Erythroblast (primary cell): ENCODE data around the gene DDOST.

Experiments
- GATA1 ChIP-seq: IDR thresholded peaks from 2 replicates; pipeline ENCODE4 v1.6.1; 2011; ENCODE audit warnings: low read depth, mild to moderate bottlenecking, control low read depth, low read length, moderate library complexity
- POLR2A ChIP-seq: IDR thresholded peaks from 2 replicates; pipeline ENCODE4 v1.6.1; 2011; ENCODE audit warnings: mild to moderate bottlenecking, low read length

DNA sequence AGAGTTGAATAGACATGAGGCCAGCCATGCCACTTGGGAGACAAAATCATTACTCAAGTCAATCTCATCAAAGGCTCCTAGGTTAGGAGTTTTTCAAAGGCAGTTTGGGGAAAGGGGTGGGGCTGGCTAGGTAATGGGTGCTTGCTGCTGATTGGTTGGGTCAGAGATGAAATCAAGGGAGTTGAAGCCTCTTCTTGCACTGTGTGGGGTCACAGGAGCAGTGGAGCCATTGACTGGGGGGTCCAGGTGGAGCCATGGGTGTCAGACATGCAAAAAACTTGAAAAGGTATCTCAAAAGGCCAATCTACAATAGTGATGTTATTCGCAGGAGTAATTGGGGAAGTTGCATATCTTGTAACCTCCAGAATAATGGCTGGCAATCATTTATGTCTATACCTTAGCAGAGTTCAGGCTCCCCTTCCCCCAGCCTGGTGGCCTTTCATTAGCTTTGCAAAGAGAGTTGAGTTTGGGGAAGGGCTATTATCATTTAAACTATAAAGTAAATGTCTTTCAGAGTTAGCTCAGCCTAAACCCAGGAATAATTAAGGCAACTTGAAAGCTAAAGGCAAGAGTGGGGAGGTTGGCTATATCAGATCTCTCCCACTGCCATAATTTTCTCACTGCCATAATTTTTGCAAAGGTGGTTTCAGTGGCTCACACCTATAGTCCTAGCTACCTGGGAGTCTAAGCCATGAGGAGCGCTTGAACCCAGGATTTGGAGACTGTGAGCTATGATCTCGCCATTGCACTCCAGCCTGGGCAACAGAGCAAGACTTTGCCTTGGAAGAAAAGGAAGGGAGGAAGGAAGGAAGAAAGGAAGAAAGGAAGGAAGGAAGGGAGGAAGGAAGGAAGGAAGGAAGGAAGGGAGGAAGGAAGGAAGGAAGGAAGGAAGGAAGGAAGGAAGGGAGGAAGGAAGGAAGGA is 35.7 kb downstream of the DDOST start:
- TF ChIP-seq POLR2A (no peak), GATA1 (no peak)
